HepG2 (cell line): ENCODE measurements around the gene GATA5.

ENCODE experiments used
- BCL3 ChIP-seq: sonication (generic); formaldehyde crosslinking; IDR thresholded peaks from 2 replicates; pipeline ENCODE4 v1.5.1; 2020; ENCODE audit warnings: mild to moderate bottlenecking, missing genetic modification reagents, moderate library complexity
- CTCF ChIP-seq: sonication (generic); formaldehyde crosslinking; IDR thresholded peaks from 2 replicates; pipeline ENCODE4 v1.5.0; 2020; ENCODE audit warnings: mild to moderate bottlenecking, missing genetic modification reagents, moderate library complexity
- KDM4B ChIP-seq: sonication (generic); formaldehyde crosslinking; IDR thresholded peaks from 2 replicates; pipeline ENCODE4 v1.4.0; 2020; ENCODE audit warnings: missing genetic modification reagents
- NR2F6 ChIP-seq, 2 experiments: IDR thresholded peaks; 2 replicates each; pipeline ENCODE4 v1.6.1; 2016; ENCODE audit warnings: antibody characterized with exemption in 1 of 2, mild to moderate bottlenecking in 1 of 2
- PATZ1 ChIP-seq: sonication (generic); formaldehyde crosslinking; IDR thresholded peaks from 2 replicates; pipeline ENCODE4 v1.4.0; 2020; ENCODE audit warnings: missing genetic modification reagents
- ZFYVE20 ChIP-seq: sonication (generic); formaldehyde crosslinking; IDR thresholded peaks from 2 replicates; pipeline ENCODE4 v1.8.0; 2023; ENCODE audit warnings: low read depth, mild to moderate bottlenecking, moderate library complexity, missing genetic modification reagents, borderline replicate concordance
- ZNF44 ChIP-seq: sonication (generic); formaldehyde crosslinking; IDR thresholded peaks from 2 replicates; pipeline ENCODE4 v1.5.1; 2020; ENCODE audit warnings: mild to moderate bottlenecking, missing genetic modification reagents
- ZNF543 ChIP-seq: sonication (generic); formaldehyde crosslinking; IDR thresholded peaks from 2 replicates; pipeline ENCODE4 v1.4.0; 2020; ENCODE audit warnings: mild to moderate bottlenecking, missing genetic modification reagents

GRCh38 chr20:62494537-62494936 is 18.7 kb upstream of the GATA5 start:
- TF ChIP-seq ZNF543 (CRISPR knock-in tag) (no peak), ZFYVE20 (CRISPR knock-in tag) (no peak), KDM4B (CRISPR knock-in tag) (no peak), BCL3 (no peak), ZNF44 (CRISPR knock-in tag) (no peak), NR2F6 (IDR thresholded peaks at IDR 0.05) (no peak), NR2F6 (CRISPR knock-in tag; IDR thresholded peaks at IDR 0.05) (no peak), PATZ1 (CRISPR knock-in tag) (no peak), CTCF (CRISPR knock-in tag) (no peak)
